Ascending aorta (tissue), 2 donors: Measurements from ENCODE around the gene TSTD2. TPM values are rescaled to one million over a fixed set of nuclear protein-coding genes. Genes with fewer than 3 reads are reported as not detected.
"Not testable (repeated sequence)": the region's sequence is repeated elsewhere in the genome, so short reads cannot be mapped to it uniquely, and the experiment has no call there.

ENCODE experiments used
- DNase-seq, 2 donors: peaks; one replicate each; pipeline ENCODE4 v3.0.0-alpha.2; 2019; ENCODE audit warnings: low spot score in 2 of 2
- H3K27ac ChIP-seq, 2 donors: fragments of 200-600 bp; sonication (generic); one replicate each; pipeline ENCODE4 v1.5.1; 2016 to 2017; ENCODE audit warnings: mild to moderate bottlenecking in 1 of 2
- H3K27me3 ChIP-seq: fragments of 200-600 bp; sonication (generic); one replicate; pipeline ENCODE4 v1.5.1; 2017
- H3K36me3 ChIP-seq, 2 donors: fragments of 200-600 bp; sonication (generic); one replicate each; pipeline ENCODE4 v1.5.1; 2016
- H3K4me1 ChIP-seq, 2 donors: fragments of 200-600 bp; sonication (generic); one replicate each; pipeline ENCODE4 v1.5.1; 2016 to 2017; ENCODE audit warnings: mild to moderate bottlenecking in 1 of 2
- H3K4me3 ChIP-seq, 2 donors: fragments of 200-600 bp; sonication (generic); one replicate each; pipeline ENCODE4 v1.5.1; 2016 to 2017; ENCODE audit warnings: mild to moderate bottlenecking in 1 of 2
- H3K9me3 ChIP-seq, 2 donors: fragments of 200-600 bp; sonication (generic); one replicate each; pipeline ENCODE4 v1.5.1; 2016
- CTCF ChIP-seq, 3 experiments: fragments of 200-600 bp in 2 of 3; fragments of 450-650 bp in 1 of 3; sonication (generic) in 2 of 3; IDR thresholded peaks; one replicate each; pipeline ENCODE4 v1.5.1; 2016 to 2019; ENCODE audit warnings: antibody characterized with exemption in 3 of 3, mild to moderate bottlenecking in 1 of 3, moderate library complexity in 1 of 3
- intact Hi-C: fragments of 100-400 bp; cut with DNase I; formaldehyde crosslinking; loops from one replicate; pipeline ENCODE4 v1.15.1; 2023
- total RNA-seq: library from RNA; depleted of rRNA; stranded (reverse); fragments of >200 nt; gene quantifications from one replicate; pipeline ENCODE4 v1.1.0, GENCODE V29; 2016

The TSTD2 gene
- total RNA-seq, 1 donor from 2014 or later = 1.4 TPM

- intact Hi-C loops = no loop called here
- TF ChIP-seq CTCF (IDR thresholded peaks at IDR 0.05) = no peak
These were observed 41.6 kb downstream of the TSTD2 start for GRCh38 chr9:97591535-97591934.

GRCh38 chr9:97586909-97587308 is 46.3 kb downstream of the TSTD2 start:
- H3K27me3 ChIP-seq, H3K4me3 ChIP-seq, H3K27ac ChIP-seq, DNase-seq, intact Hi-C loops, H3K4me1 ChIP-seq, H3K9me3 ChIP-seq: not testable (repeated sequence)
- H3K36me3 ChIP-seq = peaks cover 8 to 19% of the 10 kb centered on the region in 2 donors

More at GRCh38 chr9:97591535-97591934, 41.6 kb downstream of the TSTD2 start:
- Histone ChIP-seq H3K4me3 (no peak overlapping the region), H3K27me3 (no peaks in the 10 kb centered on the region), H3K36me3 (peaks cover 11 to 36% of the 10 kb centered on the region in 2 donors), H3K9me3 (no peaks in the 10 kb centered on the region), H3K4me1 (peaks cover under 1 to 7% of the 10 kb centered on the region in 2 donors), H3K27ac (no peak overlapping the region)
- no peak for DNase-seq

GRCh38 chr9:97584778-97585177 is 48.4 kb downstream of the TSTD2 start:
- DNase-seq, intact Hi-C loops, H3K36me3 ChIP-seq, H3K27ac ChIP-seq, H3K9me3 ChIP-seq, H3K27me3 ChIP-seq, H3K4me1 ChIP-seq, H3K4me3 ChIP-seq: not testable (repeated sequence)

GRCh38 chr9:97581590-97581989 is 51.6 kb downstream of the TSTD2 start:
- intact Hi-C loops, H3K9me3 ChIP-seq, DNase-seq, H3K4me3 ChIP-seq, H3K27me3 ChIP-seq, H3K36me3 ChIP-seq, H3K27ac ChIP-seq, H3K4me1 ChIP-seq: not testable (repeated sequence)

GRCh38 chr9:97579914-97580313 is 53.3 kb downstream of the TSTD2 start:
- Histone ChIP-seq H3K27me3 (no peaks in the 10 kb centered on the region), H3K4me3 (no peak overlapping the region), H3K27ac (no peak overlapping the region), H3K9me3 (no peaks in the 10 kb centered on the region), H3K4me1 (no peaks in the 10 kb centered on the region), H3K36me3 (peaks cover 0 to 17% of the 10 kb centered on the region in 2 donors)
- intact Hi-C loops = no loop called here
- DNase-seq = no peak
- no peak for TF ChIP-seq CTCF (IDR thresholded peaks at IDR 0.05)

- H3K4me1 ChIP-seq = no peaks in the 10 kb centered on the region
- H3K36me3 ChIP-seq = peaks cover 7 to 25% of the 10 kb centered on the region in 2 donors
- no peaks in the 10 kb centered on the region for H3K9me3 ChIP-seq
- peak in 1 of 2 donors; percentile 59 for DNase-seq
- intact Hi-C loops = no loop called here
- H3K27ac ChIP-seq = no peak overlapping the region
- no peak overlapping the region for H3K4me3 ChIP-seq
- H3K27me3 ChIP-seq = no peaks in the 10 kb centered on the region
- TF ChIP-seq CTCF (IDR thresholded peaks at IDR 0.05) = no peak
These were observed 54.3 kb downstream of the TSTD2 start for GRCh38 chr9:97578846-97579245.

GRCh38 chr9:97577051-97577450 is 56.1 kb downstream of the TSTD2 start:
- H3K9me3 ChIP-seq = no peaks in the 10 kb centered on the region
- TF ChIP-seq CTCF (IDR thresholded peaks at IDR 0.05) = no peak
- H3K4me3 ChIP-seq = no peak overlapping the region
- H3K4me1 ChIP-seq = peaks cover 0 to 3% of the 10 kb centered on the region in 2 donors
- H3K27ac ChIP-seq = no peak overlapping the region
- DNase-seq = no peak
- no peaks in the 10 kb centered on the region for H3K27me3 ChIP-seq
- intact Hi-C loops = no loop called here
- peaks cover 10 to 43% of the 10 kb centered on the region in 2 donors for H3K36me3 ChIP-seq
